ENCODE data around the gene NOTCH3. TPM values are rescaled to one million over a fixed set of nuclear protein-coding genes. Genes with fewer than 3 reads are reported as not detected.

The NOTCH3 gene
- total RNA-seq, 1 experiment from 2014 or later: 21.5 TPM

DNA sequence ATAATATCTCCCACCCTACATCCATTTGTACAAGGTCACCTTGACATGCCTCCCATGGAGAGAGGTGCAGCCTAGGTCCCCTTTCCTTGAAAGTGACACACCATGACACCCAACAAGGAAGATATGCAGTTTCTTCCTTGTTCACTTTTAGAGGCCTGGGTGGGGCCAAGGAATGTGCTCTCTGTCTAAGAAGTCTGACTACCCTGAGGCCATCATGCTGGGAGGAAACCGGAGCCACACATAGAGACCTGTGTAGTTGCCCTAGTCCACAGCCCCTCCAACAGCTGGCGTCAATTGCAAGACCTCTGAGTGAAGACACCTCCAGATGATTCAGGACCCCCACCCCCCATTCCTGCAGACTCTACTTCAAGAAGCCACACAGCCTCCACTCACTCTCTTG lies 82.5 kb downstream of the NOTCH3 start:
- H3K79me2 ChIP-seq (ENCODE audit: low read length): peaks cover 5% of the 10 kb centered on the region
- no peak overlapping the region for H3K9ac ChIP-seq (ENCODE audit: low read length)
- no peaks in the 10 kb centered on the region for H3K9me3 ChIP-seq (ENCODE audit: low read length)
- no peaks in the 10 kb centered on the region for H3K9me2 ChIP-seq (replicated peaks; ENCODE audit: low read length)
- ChIA-PET POLR2A (ENCODE audit: unreplicated experiment) (no interaction called here), CTCF (no interaction called here)
- ATAC-seq (no peak), DNase-seq (no peak)
- H3K36me3 ChIP-seq (ENCODE audit: low read depth, low read length): peaks cover 34% of the 10 kb centered on the region
- intact Hi-C loops (cut with micrococcal nuclease): no loop called here
- no peaks in the 10 kb centered on the region for H3K4me1 ChIP-seq (ENCODE audit: insufficient read depth, low read length)
- no peak for TF ChIP-seq EZH2 (IDR thresholded peaks at IDR 0.05; ENCODE audit: low read length, unreplicated experiment)
- TF ChIP-seq, protein P1, sequence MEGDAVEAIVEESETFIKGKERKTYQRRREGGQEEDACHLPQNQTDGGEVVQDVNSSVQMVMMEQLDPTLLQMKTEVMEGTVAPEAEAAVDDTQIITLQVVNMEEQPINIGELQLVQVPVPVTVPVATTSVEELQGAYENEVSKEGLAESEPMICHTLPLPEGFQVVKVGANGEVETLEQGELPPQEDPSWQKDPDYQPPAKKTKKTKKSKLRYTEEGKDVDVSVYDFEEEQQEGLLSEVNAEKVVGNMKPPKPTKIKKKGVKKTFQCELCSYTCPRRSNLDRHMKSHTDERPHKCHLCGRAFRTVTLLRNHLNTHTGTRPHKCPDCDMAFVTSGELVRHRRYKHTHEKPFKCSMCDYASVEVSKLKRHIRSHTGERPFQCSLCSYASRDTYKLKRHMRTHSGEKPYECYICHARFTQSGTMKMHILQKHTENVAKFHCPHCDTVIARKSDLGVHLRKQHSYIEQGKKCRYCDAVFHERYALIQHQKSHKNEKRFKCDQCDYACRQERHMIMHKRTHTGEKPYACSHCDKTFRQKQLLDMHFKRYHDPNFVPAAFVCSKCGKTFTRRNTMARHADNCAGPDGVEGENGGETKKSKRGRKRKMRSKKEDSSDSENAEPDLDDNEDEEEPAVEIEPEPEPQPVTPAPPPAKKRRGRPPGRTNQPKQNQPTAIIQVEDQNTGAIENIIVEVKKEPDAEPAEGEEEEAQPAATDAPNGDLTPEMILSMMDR (conservative IDR thresholded peaks at IDR 0.05; ENCODE audit: low read depth, low read length): no peak
- no peaks in the 10 kb centered on the region for H3F3A ChIP-seq (ENCODE audit: low read length, unreplicated experiment)
- no peaks in the 10 kb centered on the region for H3K27me3 ChIP-seq (ENCODE audit: low read length)
- no peaks in the 10 kb centered on the region for H4K20me1 ChIP-seq (ENCODE audit: low read length)
- BruUV-seq (replicated peaks): no TSS peak
- H3K4me3 ChIP-seq (ENCODE audit: low read length): no peak overlapping the region
- no peak overlapping the region for H3K27ac ChIP-seq (ENCODE audit: low read length)
- H2AFZ ChIP-seq (ENCODE audit: low read length): no peak overlapping the region
- H3K4me2 ChIP-seq (ENCODE audit: low read length): no peak overlapping the region

DNA sequence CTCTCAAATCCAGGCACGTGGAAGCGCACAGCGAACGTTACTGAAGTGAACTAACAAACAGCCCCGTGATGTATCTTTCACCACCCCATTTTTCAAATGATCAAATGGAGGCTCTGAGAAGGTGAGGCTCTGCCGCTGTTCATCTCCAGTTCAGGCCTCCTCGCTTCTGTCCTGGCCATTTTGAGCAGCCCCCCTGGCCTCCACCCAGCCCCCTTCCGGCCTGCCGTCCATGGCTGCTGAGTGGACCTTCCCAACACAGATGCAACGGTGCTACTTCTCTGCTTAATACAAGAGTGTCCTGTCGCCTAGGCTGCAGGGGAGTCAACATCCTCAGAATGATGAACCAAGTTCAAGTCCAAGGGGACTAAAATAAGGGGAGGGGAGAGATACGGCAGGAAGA lies 83.9 kb downstream of the NOTCH3 start:
- POLR2A ChIA-PET (ENCODE audit: unreplicated experiment): no interaction called here
- H3K9me3 ChIP-seq (ENCODE audit: low read length): no peaks in the 10 kb centered on the region
- H3K4me1 ChIP-seq (ENCODE audit: insufficient read depth, low read length): no peaks in the 10 kb centered on the region
- no peak for DNase-seq
- H3K9me2 ChIP-seq (replicated peaks; ENCODE audit: low read length): no peaks in the 10 kb centered on the region
- no peak for ATAC-seq
- H3K36me3 ChIP-seq (ENCODE audit: low read depth, low read length): peaks cover 32% of the 10 kb centered on the region; the same call in 1 of the 2 replicates
- H3K4me2 ChIP-seq (ENCODE audit: low read length): no peak overlapping the region
- no peak overlapping the region for H3K27ac ChIP-seq (ENCODE audit: low read length)
- no peak overlapping the region for H3K4me3 ChIP-seq (ENCODE audit: low read length)
- H2AFZ ChIP-seq (ENCODE audit: low read length): no peak overlapping the region
- no peaks in the 10 kb centered on the region for H3K79me2 ChIP-seq (ENCODE audit: low read length)
- TF ChIP-seq EZH2 (IDR thresholded peaks at IDR 0.05; ENCODE audit: low read length, unreplicated experiment) (no peak), EZH2phosphoT487 (IDR thresholded peaks at IDR 0.05; ENCODE audit: borderline replicate concordance, low read length) (no peak)
- TF ChIP-seq, protein P1 (conservative IDR thresholded peaks at IDR 0.05; ENCODE audit: low read depth, low read length): no peak
- no peaks in the 10 kb centered on the region for H3K27me3 ChIP-seq (ENCODE audit: low read length)
- intact Hi-C loops (cut with micrococcal nuclease): no loop called here
- CTCF ChIA-PET: no interaction called here
- BruUV-seq (replicated peaks): no TSS peak
- no peaks in the 10 kb centered on the region for H3F3A ChIP-seq (ENCODE audit: low read length, unreplicated experiment)
- H4K20me1 ChIP-seq (ENCODE audit: low read length): no peaks in the 10 kb centered on the region
- H3K9ac ChIP-seq (ENCODE audit: low read length): no peak overlapping the region

DNA sequence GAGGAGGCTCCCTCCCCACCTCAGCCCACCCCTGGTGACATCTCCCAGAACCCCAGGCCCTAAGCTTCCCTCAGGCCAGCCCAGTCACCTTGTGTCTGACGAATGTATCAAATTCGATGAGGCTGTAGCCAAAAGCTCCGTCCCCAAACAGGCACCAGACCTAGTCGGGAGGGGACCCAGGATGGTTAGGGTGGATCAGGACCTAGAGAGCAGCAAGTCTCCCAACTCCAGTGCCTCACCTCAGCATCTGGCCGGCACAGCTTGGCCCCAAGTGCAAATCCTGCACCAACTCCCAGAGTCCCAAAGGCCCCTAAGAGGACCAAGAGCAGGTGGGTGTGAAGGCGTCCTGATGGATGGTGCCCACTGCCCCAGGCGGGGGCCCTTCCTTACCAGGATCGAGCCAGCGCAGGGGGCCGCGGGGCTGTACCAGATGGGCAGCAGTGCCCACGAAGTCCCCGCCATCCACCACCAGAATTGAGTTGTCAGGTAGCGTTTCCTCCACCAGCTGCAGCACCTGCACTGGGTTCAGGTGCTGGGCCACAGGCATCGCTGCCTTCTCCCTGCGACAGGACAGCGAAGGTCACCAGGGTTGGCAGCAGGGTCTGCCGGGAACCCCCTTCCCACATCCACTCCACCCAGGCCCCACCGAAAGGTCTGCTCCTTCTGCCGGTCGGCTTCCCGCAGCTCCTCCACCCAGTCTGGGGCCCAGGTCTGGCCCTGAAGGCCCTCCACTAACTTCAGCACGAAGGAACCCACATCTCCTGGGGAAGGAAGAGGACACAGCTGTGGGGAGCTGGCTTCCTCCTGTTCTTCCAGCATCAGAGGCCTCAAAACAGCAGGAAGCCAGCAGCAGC lies 84.8 kb downstream of the NOTCH3 start:
- Histone ChIP-seq H3K4me3 (ENCODE audit: low read length) (no peak overlapping the region), H3K36me3 (ENCODE audit: low read depth, low read length) (peaks cover 32% of the 10 kb centered on the region; the same call in 1 of the 2 replicates), H3K79me2 (ENCODE audit: low read length) (no peaks in the 10 kb centered on the region), H3K9ac (ENCODE audit: low read length) (no peak overlapping the region), H3K9me2 (replicated peaks; ENCODE audit: low read length) (no peaks in the 10 kb centered on the region), H3K27ac (ENCODE audit: low read length) (no peak overlapping the region), H3F3A (ENCODE audit: low read length, unreplicated experiment) (no peaks in the 10 kb centered on the region), H3K4me2 (ENCODE audit: low read length) (no peak overlapping the region), H3K27me3 (ENCODE audit: low read length) (no peaks in the 10 kb centered on the region), H3K4me1 (ENCODE audit: insufficient read depth, low read length) (no peaks in the 10 kb centered on the region), H4K20me1 (ENCODE audit: low read length) (no peaks in the 10 kb centered on the region), H3K9me3 (ENCODE audit: low read length) (no peaks in the 10 kb centered on the region), H2AFZ (ENCODE audit: low read length) (no peak overlapping the region)
- ATAC-seq: no peak
- intact Hi-C loops (cut with micrococcal nuclease): no loop called here
- CTCF ChIA-PET: no interaction called here
- no peak for TF ChIP-seq EZH2phosphoT487 (IDR thresholded peaks at IDR 0.05; ENCODE audit: borderline replicate concordance, low read length)
- no TSS peak for BruUV-seq (replicated peaks)
- DNase-seq: no peak
- POLR2A ChIA-PET (ENCODE audit: unreplicated experiment): no interaction called here

All from PC-3 (cell line).